Endothelial cell of umbilical vein (primary cell): ENCODE data around the gene HTRA3. TPM values are rescaled to one million over a fixed set of nuclear protein-coding genes. Genes with fewer than 3 reads are reported as not detected.

Experiments used
- BruUV-seq: library from RNA; stranded (reverse); fragments of 400-500 nt; replicated peaks from 2 replicates; lab custom pipeline; 2021; lab: Mats Ljungman, UMichigan
- CTCF ChIA-PET: fragments of 300-600, 350-600 bp; sonication (Branson Sonifier 250); formaldehyde crosslinking; loops from one replicate; lab custom pipeline; 2021; ENCODE audit warnings: antibody characterized with exemption, inconsistent platforms; lab: Charles Lee
- POLR2A ChIA-PET: fragments of 300-600, 350-600 bp; sonication (Branson Sonifier 250); formaldehyde crosslinking; loops from one replicate; lab custom pipeline; 2021; ENCODE audit warnings: antibody characterized with exemption, inconsistent platforms; lab: Charles Lee
- DNase-seq: peaks from one replicate; pipeline ENCODE4 v3.0.0-alpha.2; 2011; ENCODE audit warnings: low read depth, low spot score
- FAIRE-seq: peaks from 2 replicates; lab custom pipeline; 2011; peaks lifted over from hg19 to GRCh38; lab: Jason Lieb, UNC
- H2AFZ ChIP-seq: 2 replicates; pipeline ENCODE4 v1.6.0; 2012; ENCODE audit warnings: low read depth, low read length, control low read depth, inconsistent platforms
- H3K27ac ChIP-seq: 2 replicates; pipeline ENCODE4 v1.5.1; 2011; ENCODE audit warnings: low read depth, mild to moderate bottlenecking, control low read depth, low read length, moderate library complexity; ENCODE audit not compliant: insufficient read depth
- H3K27me3 ChIP-seq, 2 experiments: 2 replicates each; pipeline versions ENCODE4 v1.6.0 to v1.6.1; 2011; ENCODE audit warnings: low read length in 2 of 2, mixed read lengths in 1 of 2; ENCODE audit not compliant: control insufficient read depth in 2 of 2, insufficient read depth in 2 of 2
- H3K36me3 ChIP-seq, 2 experiments: 2 replicates in 1 of 2; 3 replicates in 1 of 2; pipeline ENCODE4 v1.5.1; 2011; ENCODE audit warnings: low read length in 2 of 2, mild to moderate bottlenecking in 1 of 2, moderate library complexity in 1 of 2; ENCODE audit not compliant: control insufficient read depth in 2 of 2, insufficient read depth in 2 of 2; ENCODE audit errors: extremely low read depth in 1 of 2
- H3K4me1 ChIP-seq: 3 replicates; pipeline ENCODE4 v1.5.1; 2011; ENCODE audit warnings: mild to moderate bottlenecking, low read length; ENCODE audit not compliant: control insufficient read depth, insufficient read depth; ENCODE audit errors: extremely low read depth
- H3K4me2 ChIP-seq: 2 replicates; pipeline ENCODE4 v1.6.1; 2011; ENCODE audit warnings: low read length, control low read depth, mixed read lengths; ENCODE audit not compliant: insufficient read depth
- H3K4me3 ChIP-seq, 3 experiments: fragments of 200-600 bp in 1 of 3; sonication (generic), shearing (Covaris generic) in 1 of 3; replicated peaks in 1 of 3; 2 replicates each; pipeline ENCODE4 v1.5.1; 2011 to 2016; ENCODE audit warnings: control low read depth in 3 of 3, low read length in 3 of 3, mild to moderate bottlenecking in 2 of 3, inconsistent platforms in 1 of 3, low read depth in 1 of 3, moderate library complexity in 1 of 3; ENCODE audit not compliant: insufficient read depth in 1 of 3
- H3K79me2 ChIP-seq: 2 replicates; pipeline ENCODE4 v1.6.0; 2012; ENCODE audit warnings: low read length, inconsistent platforms; ENCODE audit not compliant: control insufficient read depth, insufficient read depth
- H3K9ac ChIP-seq: replicated peaks from 2 replicates; pipeline ENCODE3; 2011; ENCODE audit warnings: low read length, control low read depth; ENCODE audit not compliant: insufficient read depth; ENCODE audit errors: extremely low read depth
- H3K9me1 ChIP-seq: replicated peaks from 3 replicates; pipeline ENCODE4 v1.6.0; 2011; ENCODE audit warnings: mild to moderate bottlenecking, low read length; ENCODE audit not compliant: control insufficient read depth, insufficient read depth; ENCODE audit errors: extremely low read depth
- H3K9me3 ChIP-seq: replicated peaks from 2 replicates; pipeline ENCODE4 v1.5.1; 2012; ENCODE audit warnings: low read length, inconsistent platforms; ENCODE audit not compliant: control insufficient read depth, insufficient read depth
- H4K20me1 ChIP-seq: replicated peaks from 2 replicates; pipeline ENCODE3; 2011; ENCODE audit warnings: mild to moderate bottlenecking, low read length; ENCODE audit not compliant: control insufficient read depth, insufficient read depth; ENCODE audit errors: extremely low read depth
- CTCF ChIP-seq, 2 donors: IDR thresholded peaks; 1 replicate in 1 of 2; 2 replicates in 1 of 2; pipeline ENCODE4 v1.5.1; 2011; ENCODE audit warnings: low read length in 2 of 2, mild to moderate bottlenecking in 2 of 2, moderate library complexity in 2 of 2, control low read depth in 1 of 2, inconsistent platforms in 1 of 2, low read depth in 1 of 2; ENCODE audit not compliant: insufficient read depth in 1 of 2; ENCODE audit errors: extremely low read depth in 1 of 2
- EZH2 ChIP-seq: IDR thresholded peaks from 2 replicates; pipeline ENCODE4 v1.6.1; 2012; ENCODE audit warnings: borderline replicate concordance, low read depth, mild to moderate bottlenecking, moderate library complexity, low read length, inconsistent platforms; ENCODE audit not compliant: severe bottlenecking
- FOS ChIP-seq: IDR thresholded peaks from 2 replicates; pipeline ENCODE4 v1.6.1; 2011; ENCODE audit warnings: mild to moderate bottlenecking, low read length, moderate library complexity, borderline replicate concordance; ENCODE audit not compliant: insufficient read depth
- GATA2 ChIP-seq: IDR thresholded peaks from 2 replicates; pipeline ENCODE4 v1.7.0; 2011; ENCODE audit warnings: low read depth, mild to moderate bottlenecking, moderate library complexity, mixed read lengths, low read length; ENCODE audit not compliant: insufficient read length, insufficient read depth
- JUN ChIP-seq: IDR thresholded peaks from 2 replicates; pipeline ENCODE4 v1.6.1; 2011; ENCODE audit warnings: borderline replicate concordance, low read depth; ENCODE audit not compliant: insufficient read length, insufficient read depth
- MAX ChIP-seq: IDR thresholded peaks from 2 replicates; pipeline ENCODE4 v1.6.1; 2011; ENCODE audit not compliant: insufficient read depth, insufficient read length
- MYC ChIP-seq: IDR thresholded peaks from one replicate; pipeline ENCODE4 v1.6.1; 2011; ENCODE audit warnings: mild to moderate bottlenecking, low read depth, low read length
- POLR2A ChIP-seq: IDR thresholded peaks from 2 replicates; pipeline ENCODE4 v1.6.1; 2012; ENCODE audit warnings: low read depth, mild to moderate bottlenecking, control low read depth, low read length
- POLR2AphosphoS5 ChIP-seq: IDR thresholded peaks from 2 replicates; pipeline ENCODE4 v1.6.1; 2012; ENCODE audit warnings: low read depth, mild to moderate bottlenecking, control low read depth, low read length, moderate library complexity; ENCODE audit not compliant: insufficient read depth
- dilution Hi-C: fragments of 300-500 bp; cut with MboI; formaldehyde crosslinking; loops from one replicate; pipeline ENCODE4 v1.15.0; 2019; ENCODE audit warnings: low sequenced_read_pairs; ENCODE audit not compliant: extremely low pct_ligation_motif_present
- intact Hi-C: fragments of 100-400 bp; cut with micrococcal nuclease; formaldehyde crosslinking; loops from one replicate; pipeline ENCODE4 v1.10.0; 2022
- polyA plus RNA-seq, 4 experiments: library from polyadenylated mRNA; depleted of rRNA in 3 of 4; stranded (reverse) in 3 of 4; unstranded in 1 of 4; fragments of >200 nt; gene quantifications; 2 replicates each; pipeline versions ENCODE4 v1.2.1 to v1.2.3, GENCODE V29; 2011 to 2012; ENCODE audit warnings: missing spikeins in 1 of 4
- total RNA-seq: library from RNA; stranded (reverse); gene quantifications from 2 replicates; pipeline ENCODE4 v1.2.3, GENCODE V29; 2021

HTRA3 gene
- total and polyA plus RNA-seq, 2 donors (not counting 3 experiments of a cell fraction or from before 2014, with no cell fraction given) = 9.0 to 12.0 TPM

GRCh38 chr4:8325291-8325973 lies 55.9 kb downstream of the HTRA3 start:
- Histone ChIP-seq H3K9me1 (no peaks in the 10 kb centered on the region), H3K4me1 (no peaks in the 10 kb centered on the region), H3K9me3 (no peaks in the 10 kb centered on the region), H4K20me1 (no peaks in the 10 kb centered on the region), H3K4me3 (no peak overlapping the region), H3K79me2 (no peaks in the 10 kb centered on the region), H3K27ac (no peak overlapping the region), H3K36me3 (no peaks in the 10 kb centered on the region), H2AFZ (no peak overlapping the region), H3K27me3 (peaks cover 1 to 2% of the 10 kb centered on the region in 2 experiments), H3K9ac (no peak overlapping the region), H3K4me2 (no peak overlapping the region)
- CTCF ChIA-PET = interaction anchor here (1.0 to 1.2 kb wide), 2 partner anchors 18 to 58 kb away, joined by 4 read pairs; no protein-coding TSS in a partner anchor
- intact Hi-C loops = no loop called here
- POLR2A ChIA-PET = no interaction called here
- TF ChIP-seq GATA2 (no peak), POLR2AphosphoS5 (no peak), FOS (no peak), CTCF (IDR thresholded peaks at IDR 0.05; ENCODE audit: extremely low read depth in 1 of 2, insufficient read depth in 1 of 2, low read depth in 1 of 2, low read length in 2 of 2) (no peak), JUN (no peak), POLR2A (no peak), EZH2 (no peak), MYC (no peak), MAX (no peak)
- FAIRE-seq = no peak
- dilution Hi-C loops = no loop called here
- DNase-seq = no peak
- no TSS peak for BruUV-seq
